ENCODE measurements around the gene KSR2.
A peak's percentile ranks its signal among the peaks of the same experiment; 100 is the strongest.
"Not testable (repeated sequence)": the region's sequence is repeated elsewhere in the genome, so short reads cannot be mapped to it uniquely, and the experiment has no call there.

The KSR2 gene

GRCh38 chr12:117742721-117743120 lies 226.1 kb downstream of the KSR2 start:
- no peak for DNase-seq

GRCh38 chr12:117738233-117738632 lies 230.6 kb downstream of the KSR2 start:
- no peak for DNase-seq

- DNase-seq: no peak
Observed at GRCh38 chr12:117733549-117733805, 235.3 kb downstream of the KSR2 start.

- DNase-seq: no peak
Observed at GRCh38 chr12:117732761-117733548, 235.8 kb downstream of the KSR2 start.

- not testable (repeated sequence) for DNase-seq
Observed at GRCh38 chr12:117731131-117731530, 237.7 kb downstream of the KSR2 start.

- DNase-seq: no peak
Observed at GRCh38 chr12:117727301-117727700, 241.5 kb downstream of the KSR2 start.

GRCh38 chr12:117724543-117724942 lies 244.2 kb downstream of the KSR2 start:
- DNase-seq: no peak

- peak; percentile 32 for DNase-seq
Observed at GRCh38 chr12:117718559-117718958, 250.2 kb downstream of the KSR2 start.

- no peak for DNase-seq
Observed at GRCh38 chr12:117718141-117718540, 250.6 kb downstream of the KSR2 start.

GRCh38 chr12:117714203-117714602 lies 254.6 kb downstream of the KSR2 start:
- DNase-seq: no peak

- no peak for DNase-seq
Observed at GRCh38 chr12:117710121-117710520, 258.7 kb downstream of the KSR2 start.

GRCh38 chr12:117707861-117708260 lies 260.9 kb downstream of the KSR2 start:
- DNase-seq: no peak

GRCh38 chr12:117703584-117703983 lies 265.2 kb downstream of the KSR2 start:
- DNase-seq: no peak

- no peak for DNase-seq
Observed at GRCh38 chr12:117702741-117703140, 266.0 kb downstream of the KSR2 start.

GRCh38 chr12:117699575-117699974 lies 269.2 kb downstream of the KSR2 start:
- DNase-seq: no peak

- no peak for DNase-seq
Observed at GRCh38 chr12:117699118-117699517, 269.7 kb downstream of the KSR2 start.

- DNase-seq: peak; percentile 67
Observed at GRCh38 chr12:117695956-117696355, 272.8 kb downstream of the KSR2 start.

- DNase-seq: no peak
Observed at GRCh38 chr12:117692512-117692911, 276.3 kb downstream of the KSR2 start.

GRCh38 chr12:117689857-117690256 lies 278.9 kb downstream of the KSR2 start:
- DNase-seq: no peak

GRCh38 chr12:117688446-117688845 lies 280.3 kb downstream of the KSR2 start:
- DNase-seq: no peak

- no peak for DNase-seq
Observed at GRCh38 chr12:117686911-117687377, 281.8 kb downstream of the KSR2 start.

GRCh38 chr12:117686210-117686609 lies 282.6 kb downstream of the KSR2 start:
- no peak for DNase-seq

GRCh38 chr12:117685110-117685926 lies 283.5 kb downstream of the KSR2 start:
- DNase-seq: no peak

- no peak for DNase-seq
Observed at GRCh38 chr12:117684471-117684870, 284.3 kb downstream of the KSR2 start.
